HepG2 (cell line): ENCODE measurements around the gene FDXACB1. TPM values are rescaled to one million over a fixed set of nuclear protein-coding genes. Genes with fewer than 3 reads are reported as not detected.

Experiments
- ATM ChIP-seq: fragments of 450-650 bp; IDR thresholded peaks from 2 replicates; pipeline ENCODE4 v1.7.1; 2017; ENCODE audit warnings: mild to moderate bottlenecking, borderline replicate concordance
- CSRNP2 ChIP-seq: sonication (generic); formaldehyde crosslinking; conservative IDR thresholded peaks from 2 replicates; pipeline ENCODE4 v1.8.0; 2022; ENCODE audit warnings: low read depth, missing genetic modification reagents
- DMTF1 ChIP-seq: sonication (generic); formaldehyde crosslinking; IDR thresholded peaks from 2 replicates; pipeline ENCODE4 v1.4.0; 2020; ENCODE audit warnings: mild to moderate bottlenecking, missing genetic modification reagents
- HCFC1 ChIP-seq: fragments of 150-350 bp; IDR thresholded peaks from 2 replicates; pipeline ENCODE4 v1.6.1; 2014; ENCODE audit warnings: low read depth, low read length
- HINFP ChIP-seq: sonication (generic); formaldehyde crosslinking; IDR thresholded peaks from 2 replicates; pipeline ENCODE4 v1.4.0; 2020; ENCODE audit warnings: low read depth, mild to moderate bottlenecking, missing genetic modification reagents
- IKZF5 ChIP-seq: IDR thresholded peaks from 2 replicates; pipeline ENCODE4 v1.6.1; 2018; ENCODE audit warnings: missing genetic modification reagents, mild to moderate bottlenecking, missing compliant biosample characterization
- KLF6 ChIP-seq: IDR thresholded peaks from 2 replicates; pipeline ENCODE4 v1.8.0; 2016; ENCODE audit warnings: missing biosample characterization, missing genetic modification reagents
- PRMT3 ChIP-seq: sonication (generic); formaldehyde crosslinking; IDR thresholded peaks from 2 replicates; pipeline ENCODE4 v1.8.1; 2022; ENCODE audit warnings: low read depth, mild to moderate bottlenecking, moderate library complexity, missing genetic modification reagents, borderline replicate concordance
- RXRB ChIP-seq: IDR thresholded peaks from 2 replicates; pipeline ENCODE4 v1.6.1; 2016; ENCODE audit warnings: borderline replicate concordance, missing genetic modification reagents, missing compliant biosample characterization
- TBX3 ChIP-seq: fragments of 450-650 bp; IDR thresholded peaks from 2 replicates; pipeline ENCODE4 v1.6.1; 2017; ENCODE audit warnings: antibody characterized with exemption, mild to moderate bottlenecking, inconsistent platforms, borderline replicate concordance
- TFDP1 ChIP-seq: IDR thresholded peaks from 2 replicates; pipeline ENCODE4 v1.6.1; 2016; ENCODE audit warnings: missing compliant biosample characterization, missing genetic modification reagents, borderline replicate concordance
- THYN1 ChIP-seq: sonication (generic); formaldehyde crosslinking; IDR thresholded peaks from 2 replicates; pipeline ENCODE4 v1.8.1; 2023; ENCODE audit warnings: low read depth, mild to moderate bottlenecking, moderate library complexity, missing genetic modification reagents, borderline replicate concordance
- ZNF275 ChIP-seq: sonication (generic); formaldehyde crosslinking; IDR thresholded peaks from 2 replicates; pipeline ENCODE4 v1.8.0; 2022; ENCODE audit warnings: missing genetic modification reagents, mild to moderate bottlenecking, inconsistent platforms, borderline replicate concordance
- ZNF543 ChIP-seq: sonication (generic); formaldehyde crosslinking; IDR thresholded peaks from 2 replicates; pipeline ENCODE4 v1.4.0; 2020; ENCODE audit warnings: mild to moderate bottlenecking, missing genetic modification reagents
- ZNF556 ChIP-seq: sonication (generic); formaldehyde crosslinking; IDR thresholded peaks from 2 replicates; pipeline ENCODE4 v1.4.0; 2020; ENCODE audit warnings: mild to moderate bottlenecking, missing genetic modification reagents, borderline replicate concordance
- polyA plus RNA-seq, 8 experiments: library from polyadenylated mRNA; depleted of rRNA in 3 of 8; stranded (reverse) in 7 of 8; unstranded in 1 of 8; fragments of >200 nt; fragmentation: Illumina TruSeq in 4 of 8; extraction: Trizol in 4 of 8; gene quantifications; 2 replicates each; pipeline versions ENCODE4 v1.2.1 to v1.2.3, GENCODE V29; 2011 to 2016; ENCODE audit warnings: low read depth in 4 of 8, missing spikeins in 1 of 8, mixed read lengths in 1 of 8; ENCODE audit not compliant: insufficient read depth in 1 of 8
- total RNA-seq, 5 experiments: library from RNA; depleted of rRNA; stranded (reverse); fragments of >200 nt; fragmentation: Illumina TruSeq; extraction: Trizol; gene quantifications; 2 replicates each; pipeline ENCODE4 v1.2.3, GENCODE V29; 2016; ENCODE audit warnings: low read depth in 1 of 5

The FDXACB1 gene
- total and polyA plus RNA-seq, 2 of the 13 experiments (the other 11 are each of a cell fraction or from before 2014, with no cell fraction given) = 1.1 to 3.4 TPM

GRCh38 chr11:111878849-111879636 is at the start of gene FDXACB1, which contains the start of gene CFAP68 (continued):
- TF ChIP-seq ZNF556 (0 out of 2 replicates have a peak, but pooled peaks have one; percentile 20), PRMT3 (CRISPR knock-in tag) (no peak), TFDP1 (CRISPR knock-in tag) (peak; percentile 66; the same call in 1 of the 2 replicates), ZNF275 (CRISPR knock-in tag) (peak; percentile 60; the same call in 1 of the 2 replicates), HCFC1 (peak; percentile 70), CSRNP2 (CRISPR knock-in tag) (no peak), RXRB (peak; percentile 67), KLF6 (peak; percentile 54; the same call in 1 of the 2 replicates), IKZF5 (peak; percentile 79), TBX3 (peak; percentile 84; the same call in 1 of the 2 replicates), DMTF1 (CRISPR knock-in tag) (no peak), ATM (no peak), THYN1 (CRISPR knock-in tag) (no peak), ZNF543 (CRISPR knock-in tag) (peak; percentile 84; the same call in 1 of the 2 replicates), HINFP (peak; percentile 58; the same call in 1 of the 2 replicates)
